ENCODE measurements around the gene SUPV3L1. TPM values are rescaled to one million over a fixed set of nuclear protein-coding genes. Genes with fewer than 3 reads are reported as not detected.

Gene SUPV3L1
- total and polyA plus RNA-seq, 9 of the 15 experiments (the other 6 are each of a cell fraction or from before 2014, with no cell fraction given), result 45.2 to 156 (median 92.6) TPM

DNA sequence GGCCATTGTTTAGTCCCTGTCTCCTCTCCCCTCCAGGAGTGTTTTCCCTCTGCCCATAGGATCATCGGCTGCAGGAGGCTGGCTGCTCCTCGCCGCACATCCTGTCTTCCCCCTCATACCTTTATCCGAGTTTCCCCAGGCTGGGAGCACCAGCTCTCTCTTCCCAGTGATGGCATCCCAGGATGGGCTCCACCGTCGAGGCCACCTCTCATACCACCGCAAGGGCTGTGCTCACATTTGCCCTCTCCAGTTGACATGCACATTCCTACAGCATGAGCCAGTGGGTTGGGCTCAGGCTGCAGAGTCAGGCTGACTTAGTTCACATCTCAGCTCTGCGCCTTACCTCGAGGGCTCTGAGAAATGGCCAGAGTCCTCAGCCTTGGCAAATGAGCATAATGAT is 52.2 kb downstream of the SUPV3L1 start (continued):
- TF ChIP-seq NCOA6 (IDR thresholded peaks at IDR 0.05) (no peak), ZNF778 (CRISPR knock-in tag; IDR thresholded peaks at IDR 0.05) (no peak), DIDO1 (tag; IDR thresholded peaks at IDR 0.05; ENCODE audit: low read depth) (no peak), PURB (CRISPR knock-in tag; IDR thresholded peaks at IDR 0.05; ENCODE audit: low read depth) (no peak), KDM1A (IDR thresholded peaks at IDR 0.05) (no peak), SLC30A9 (CRISPR knock-in tag; IDR thresholded peaks at IDR 0.05) (no peak), TBL1XR1 (IDR thresholded peaks at IDR 0.05; ENCODE audit: low read length in 2 of 2) (no peak), ZNF444 (CRISPR knock-in tag; IDR thresholded peaks at IDR 0.05) (no peak), ETV5 (CRISPR knock-in tag; IDR thresholded peaks at IDR 0.05; ENCODE audit: low read depth) (no peak), ZBTB1 (CRISPR knock-in tag; IDR thresholded peaks at IDR 0.05; ENCODE audit: borderline replicate concordance, low read depth) (no peak)

DNA sequence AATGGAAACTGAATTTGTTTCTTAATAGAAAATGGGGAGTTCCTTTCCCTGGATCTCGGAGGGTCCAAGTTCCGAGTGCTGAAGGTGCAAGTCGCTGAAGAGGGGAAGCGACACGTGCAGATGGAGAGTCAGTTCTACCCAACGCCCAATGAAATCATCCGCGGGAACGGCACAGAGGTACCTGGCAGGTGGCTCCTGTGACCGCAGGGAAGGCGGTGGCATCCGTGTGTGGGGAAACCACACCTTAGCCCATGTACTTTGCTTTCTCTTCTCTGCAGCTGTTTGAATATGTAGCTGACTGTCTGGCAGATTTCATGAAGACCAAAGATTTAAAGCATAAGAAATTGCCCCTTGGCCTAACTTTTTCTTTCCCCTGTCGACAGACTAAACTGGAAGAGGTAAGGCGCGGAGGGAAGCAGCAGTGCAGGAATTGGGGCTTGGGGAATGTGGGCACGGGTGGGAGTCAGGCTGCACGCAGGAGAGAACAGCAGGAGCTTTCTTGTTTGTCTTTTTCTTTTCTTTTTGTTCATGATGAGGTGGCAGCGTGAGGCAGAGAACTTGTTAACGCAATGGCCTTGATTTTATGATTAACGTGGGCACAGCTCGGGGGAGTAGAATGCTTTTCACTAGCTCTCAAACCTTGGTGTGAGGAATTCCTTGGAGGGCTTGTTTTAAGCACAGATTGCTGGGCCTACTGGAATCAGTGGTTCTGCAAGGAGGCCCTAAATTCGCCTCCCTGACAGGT is 52.9 kb downstream of the SUPV3L1 start:
- POLR2A ChIA-PET, result interaction anchor here (0.6 kb wide), 1 partner anchor 160 kb away, joined by 3 read pairs; no protein-coding TSS in a partner anchor
- in situ Hi-C loops (cut with MboI), result loop anchor here (5.0 to 25.0 kb wide), 3 partner anchors 241 to 404 kb away; partner anchors contain the start of gene FAM241B

More for the DNA sequence above, 52.9 kb downstream of the SUPV3L1 start:
- intact Hi-C loops (cut with micrococcal nuclease), result loop anchor here (10.0 kb wide), 1 partner anchor 402 kb away; the partner anchor contains the start of gene FAM241B
- no peak overlapping the region for H3K4me3 ChIP-seq
- FAIRE-seq (no peak), DNase-seq (ENCODE audit: extremely low read depth in 1 of 4, low spot score in 3 of 4) (no peak), ATAC-seq (no peak)
- H3K27ac ChIP-seq (ENCODE audit: extremely low read depth, low read depth, low read length), result no peak overlapping the region
- no peaks in the 10 kb centered on the region for H3K79me2 ChIP-seq (ENCODE audit: control insufficient read depth, insufficient read depth, low read length)
- H3K4me2 ChIP-seq (ENCODE audit: insufficient read depth, low read length), result no peak overlapping the region
- H3K9me3 ChIP-seq (replicated peaks; ENCODE audit: control insufficient read depth, insufficient read depth, low read depth, low read length), result no peaks in the 10 kb centered on the region
- WGBS (ENCODE audit: insufficient coverage, low coverage, missing lambda C conversion rate), result 64% methylated on average over 22 of the region's 22 CpGs
- TF ChIP-seq ATF1 (CRISPR knock-in tag; IDR thresholded peaks at IDR 0.05) (no peak), ATF1 (tag; IDR thresholded peaks at IDR 0.05) (no peak), ZNF174 (CRISPR knock-in tag; IDR thresholded peaks at IDR 0.05) (no peak), ELF1 (tag; IDR thresholded peaks at IDR 0.05) (no peak), FOXM1 (IDR thresholded peaks at IDR 0.05; ENCODE audit: low read depth) (no peak), FOXM1 (CRISPR knock-in tag; IDR thresholded peaks at IDR 0.05; ENCODE audit: low read depth) (no peak)
- peaks cover 8 to 14% of the 10 kb centered on the region in 2 experiments for H3K4me1 ChIP-seq (replicated peaks in 1 of 2; ENCODE audit: control insufficient read depth in 2 of 2, insufficient read depth in 2 of 2, low read length in 2 of 2)
- no peak overlapping the region for H2AFZ ChIP-seq (ENCODE audit: low read depth, low read length)
- no peaks in the 10 kb centered on the region for H3K9me1 ChIP-seq (ENCODE audit: control insufficient read depth, insufficient read depth, low read length)
- CTCF ChIA-PET (ENCODE audit: low intra/inter-chr PET ratio), result no interaction called here
- no TSS peak for BruUV-seq (replicated peaks)
- H3K9ac ChIP-seq (ENCODE audit: insufficient read depth in 1 of 2, low read depth in 2 of 2, low read length in 2 of 2), result no peak overlapping the region
- no peaks in the 10 kb centered on the region for H3K27me3 ChIP-seq (ENCODE audit: control insufficient read depth in 2 of 2, insufficient read depth in 2 of 2, low read length in 2 of 2)
- H4K20me1 ChIP-seq (replicated peaks; ENCODE audit: control insufficient read depth, insufficient read depth, low read length), result no peaks in the 10 kb centered on the region
- H3K36me3 ChIP-seq (ENCODE audit: control insufficient read depth, insufficient read depth, low read length), result no peaks in the 10 kb centered on the region

All from K562 (cell line).